Nephron (organoid): ENCODE data around the gene CGN.

Source experiments
- H3K27ac Mint-ChIP-seq, 3 experiments: 2 replicates each; pipeline ENCODE4 v1.8.0; 2020; ENCODE audit warnings: mixed read lengths in 3 of 3, mild to moderate bottlenecking in 2 of 3, moderate library complexity in 1 of 3
- H3K27me3 Mint-ChIP-seq: 2 replicates; pipeline ENCODE4 v1.8.0; 2021; ENCODE audit warnings: low read depth, mild to moderate bottlenecking, moderate library complexity, mixed read lengths
- H3K36me3 Mint-ChIP-seq: 2 replicates; pipeline ENCODE4 v1.8.0; 2020; ENCODE audit warnings: low read depth, mixed read lengths
- H3K4me1 Mint-ChIP-seq: 2 replicates; pipeline ENCODE4 v1.8.0; 2020; ENCODE audit warnings: mixed read lengths
- H3K4me3 Mint-ChIP-seq, 3 experiments: 2 replicates each; pipeline ENCODE4 v1.8.0; 2020; ENCODE audit warnings: mild to moderate bottlenecking in 3 of 3, mixed read lengths in 3 of 3, moderate library complexity in 2 of 3
- H3K9me3 Mint-ChIP-seq: 2 replicates; pipeline ENCODE4 v1.8.0; 2020; ENCODE audit warnings: mixed read lengths
- CTCF ChIP-seq, 3 experiments: fragments of 200-600 bp; sonication (generic); IDR thresholded peaks; one replicate each; pipeline ENCODE4 v1.5.0; 2021; ENCODE audit warnings: antibody characterized with exemption in 3 of 3; ENCODE audit not compliant: unreplicated experiment in 3 of 3

Gene CGN

DNA sequence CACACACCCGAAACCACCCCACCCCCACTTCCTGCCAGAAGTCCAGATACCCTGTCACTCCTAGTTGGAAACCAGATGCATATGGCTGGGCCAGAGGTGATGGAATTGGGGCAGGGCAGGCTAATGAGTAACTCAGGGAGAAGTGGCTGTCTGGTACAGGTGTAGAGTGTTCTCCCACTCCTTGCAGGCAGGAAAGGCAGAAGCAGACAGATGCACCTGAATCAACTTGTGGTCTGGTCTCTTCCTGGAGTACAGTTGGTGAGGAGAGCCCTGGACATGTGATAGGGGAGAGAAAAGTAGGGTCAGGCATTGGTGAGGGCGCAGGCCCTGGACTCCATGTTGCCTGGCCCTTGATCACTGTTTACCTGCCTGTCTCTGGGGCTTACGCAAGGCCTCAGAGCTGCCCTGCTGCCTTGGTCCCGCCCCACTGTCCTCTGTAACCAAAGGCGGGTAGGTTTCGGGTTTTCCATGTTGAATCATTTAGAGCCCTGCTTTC is 2.5 kb downstream of the CGN start:
- Mint-ChIP-seq H3K4me3 (peak overlapping the region; percentile 57 to 80 (median 79)), H3K27ac (peak overlapping the region; percentile 77 to 96 (median 85)), H3K36me3 (no peaks in the 10 kb centered on the region), H3K9me3 (no peaks in the 10 kb centered on the region), H3K27me3 (peaks cover 73% of the 10 kb centered on the region), H3K4me1 (peaks cover 16% of the 10 kb centered on the region)
- TF ChIP-seq CTCF (IDR thresholded peaks at IDR 0.05; ENCODE audit: unreplicated experiment in 3 of 3), result no peak

DNA sequence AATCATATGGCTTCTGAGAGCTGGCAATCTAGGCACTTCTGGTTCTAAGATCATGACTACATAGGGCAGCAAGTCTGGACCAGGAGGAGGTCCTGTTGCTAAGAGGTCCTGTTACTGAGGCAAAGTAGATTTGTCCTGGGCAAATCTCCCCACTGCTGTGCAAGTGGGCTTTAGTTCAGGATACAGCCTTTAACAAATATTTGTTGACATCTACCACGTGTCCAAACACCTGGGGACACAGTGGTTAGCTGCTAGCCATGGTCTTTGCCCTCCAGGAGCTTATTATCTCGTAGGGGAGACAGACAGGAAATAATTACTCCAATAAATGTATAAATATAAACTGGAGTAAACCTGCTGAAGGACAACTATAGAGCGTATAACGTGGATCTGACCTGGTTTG is 3.2 kb downstream of the CGN start:
- H3K9me3 Mint-ChIP-seq, result no peaks in the 10 kb centered on the region
- peaks cover 70% of the 10 kb centered on the region for H3K27me3 Mint-ChIP-seq
- H3K4me1 Mint-ChIP-seq, result peaks cover 16% of the 10 kb centered on the region
- H3K36me3 Mint-ChIP-seq, result no peaks in the 10 kb centered on the region
- peak overlapping the region; percentile 53 to 96 (median 77) for H3K27ac Mint-ChIP-seq
- H3K4me3 Mint-ChIP-seq, result peak overlapping the region in 2 of 3 experiments; percentile 57 to 79
- no peak for TF ChIP-seq CTCF (IDR thresholded peaks at IDR 0.05; ENCODE audit: unreplicated experiment in 3 of 3)

GRCh38 chr1:151515265-151515664 is 4.1 kb downstream of the CGN start:
- Mint-ChIP-seq H3K27ac (peak overlapping the region in 1 of 3 experiments; percentile 83), H3K4me3 (no peak overlapping the region), H3K36me3 (no peaks in the 10 kb centered on the region), H3K27me3 (peaks cover 66% of the 10 kb centered on the region), H3K9me3 (no peaks in the 10 kb centered on the region), H3K4me1 (peaks cover 13% of the 10 kb centered on the region)
- TF ChIP-seq CTCF (IDR thresholded peaks at IDR 0.05; ENCODE audit: unreplicated experiment in 3 of 3), result no peak

DNA sequence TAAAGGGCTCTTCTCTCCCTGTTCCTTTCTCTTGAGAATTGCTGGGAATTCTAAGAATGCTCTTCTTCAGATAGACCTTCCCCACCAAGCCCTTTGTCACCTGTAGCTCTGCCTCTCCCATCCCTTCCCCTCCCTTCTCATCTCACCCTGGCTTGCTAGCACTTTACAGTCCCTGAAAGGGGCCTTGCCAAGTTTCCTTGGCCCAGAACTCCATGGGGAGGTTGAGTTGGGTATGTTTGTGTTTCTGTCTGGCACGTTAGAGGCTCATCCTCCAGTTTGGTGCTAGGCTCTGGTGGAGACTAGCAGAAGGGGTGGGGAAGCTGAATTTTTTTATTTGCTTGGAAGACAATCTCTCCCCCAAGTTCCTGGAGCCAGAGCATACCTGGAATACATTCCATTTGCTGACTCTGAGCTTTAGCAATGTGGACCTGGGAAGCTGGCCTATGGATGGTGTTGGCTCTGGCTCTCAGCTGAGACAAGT is 4.9 kb downstream of the CGN start:
- Mint-ChIP-seq H3K4me3 (no peak overlapping the region), H3K36me3 (no peaks in the 10 kb centered on the region), H3K27ac (peak overlapping the region in 1 of 3 experiments; percentile 83), H3K27me3 (peaks cover 59% of the 10 kb centered on the region), H3K4me1 (peaks cover 6% of the 10 kb centered on the region), H3K9me3 (no peaks in the 10 kb centered on the region)
- no peak for TF ChIP-seq CTCF (IDR thresholded peaks at IDR 0.05; ENCODE audit: unreplicated experiment in 3 of 3)

DNA sequence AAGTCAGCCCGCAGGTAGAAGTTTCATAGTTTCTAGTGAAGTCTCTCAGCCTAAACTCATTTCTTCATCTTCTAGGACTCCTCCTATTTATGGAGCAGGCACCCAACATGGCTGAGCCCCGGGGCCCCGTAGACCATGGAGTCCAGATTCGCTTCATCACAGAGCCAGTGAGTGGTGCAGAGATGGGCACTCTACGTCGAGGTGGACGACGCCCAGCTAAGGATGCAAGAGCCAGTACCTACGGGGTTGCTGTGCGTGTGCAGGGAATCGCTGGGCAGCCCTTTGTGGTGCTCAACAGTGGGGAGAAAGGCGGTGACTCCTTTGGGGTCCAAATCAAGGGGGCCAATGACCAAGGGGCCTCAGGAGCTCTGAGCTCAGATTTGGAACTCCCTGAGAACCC is 7.2 kb downstream of the CGN start:
- Mint-ChIP-seq H3K9me3 (no peaks in the 10 kb centered on the region), H3K27ac (no peak overlapping the region), H3K4me3 (no peak overlapping the region), H3K4me1 (peaks cover 3% of the 10 kb centered on the region), H3K27me3 (peaks cover 36% of the 10 kb centered on the region), H3K36me3 (no peaks in the 10 kb centered on the region)
- no peak for TF ChIP-seq CTCF (IDR thresholded peaks at IDR 0.05; ENCODE audit: unreplicated experiment in 3 of 3)

- Mint-ChIP-seq H3K27ac (peak overlapping the region in 1 of 3 experiments; percentile 64), H3K36me3 (peaks cover 3% of the 10 kb centered on the region), H3K9me3 (no peaks in the 10 kb centered on the region), H3K27me3 (peaks cover 31% of the 10 kb centered on the region), H3K4me1 (no peaks in the 10 kb centered on the region), H3K4me3 (no peak overlapping the region)
- no peak for TF ChIP-seq CTCF (IDR thresholded peaks at IDR 0.05; ENCODE audit: unreplicated experiment in 3 of 3)
Observed at GRCh38 chr1:151518936-151519335, 7.7 kb downstream of the CGN start.
